Uterus (tissue), 4 donors: ENCODE measurements around the gene ZNF467. TPM values are rescaled to one million over a fixed set of nuclear protein-coding genes. Genes with fewer than 3 reads are reported as not detected.

Source experiments
- DNase-seq, 2 donors: peaks; one replicate each; pipeline ENCODE4 v3.0.0-alpha.2; 2019 to 2020
- H3K27ac ChIP-seq, 2 donors: fragments of 200-600 bp; sonication (generic); 1 replicate in 1 of 2; 2 replicates in 1 of 2; pipeline ENCODE4 v1.5.1; 2016 to 2018
- H3K27me3 ChIP-seq, 2 donors: fragments of 200-600 bp; sonication (generic); one replicate each; pipeline ENCODE4 v1.5.1; 2018 to 2019; ENCODE audit warnings: control low read depth in 1 of 2
- H3K36me3 ChIP-seq, 2 donors: fragments of 200-600 bp; sonication (generic); one replicate each; pipeline ENCODE4 v1.5.1; 2019; ENCODE audit warnings: control low read depth in 1 of 2
- H3K4me1 ChIP-seq, 2 donors: fragments of 200-600 bp; sonication (generic); one replicate each; pipeline ENCODE4 v1.5.1; 2018 to 2019; ENCODE audit warnings: control low read depth in 1 of 2
- H3K4me3 ChIP-seq, 2 donors: fragments of 200-600 bp; sonication (generic); 1 replicate in 1 of 2; 2 replicates in 1 of 2; pipeline ENCODE4 v1.5.1; 2018 to 2019; ENCODE audit warnings: mild to moderate bottlenecking in 1 of 2
- H3K9me3 ChIP-seq, 2 donors: fragments of 200-600 bp; sonication (generic); one replicate each; pipeline ENCODE4 v1.5.1; 2019; ENCODE audit warnings: control low read depth in 1 of 2
- CTCF ChIP-seq, 4 experiments: fragments of 200-600 bp in 2 of 4; fragments of 450-650 bp in 2 of 4; sonication (generic) in 2 of 4; IDR thresholded peaks; one replicate each; pipeline ENCODE4 v1.5.1; 2016 to 2019; ENCODE audit warnings: antibody characterized with exemption in 4 of 4, mild to moderate bottlenecking in 2 of 4, moderate library complexity in 1 of 4
- POLR2A ChIP-seq, 2 donors: fragments of 450-650 bp; IDR thresholded peaks; one replicate each; pipeline ENCODE4 v1.6.1; 2016; ENCODE audit warnings: antibody characterized with exemption in 2 of 2, mild to moderate bottlenecking in 1 of 2, moderate library complexity in 1 of 2
- intact Hi-C: fragments of 100-400 bp; cut with DNase I; formaldehyde crosslinking; loops from one replicate; pipeline ENCODE4 v1.15.1; 2023; ENCODE audit warnings: low total_unique reads
- total RNA-seq, 4 donors: library from RNA; depleted of rRNA in 3 of 4; stranded (reverse); fragments of >200 nt in 3 of 4; gene quantifications; one replicate each; pipeline versions ENCODE4 v1.1.0 to v1.2.4, GENCODE V29; 2014 to 2023
- donor health status: DM: yes; HTN: yes; CAD: no.

Gene ZNF467
- total RNA-seq, 4 donors from 2014 or later: 5.2 to 23.6 (median 14.3) TPM

- intact Hi-C loops: loop anchor here (10.0 kb wide), 1 partner anchor 56 kb away; the partner anchor contains the start of gene ZNF862
- Histone ChIP-seq H3K36me3 (no peaks in the 10 kb centered on the region), H3K9me3 (no peaks in the 10 kb centered on the region), H3K4me1 (no peaks in the 10 kb centered on the region), H3K27me3 (no peaks in the 10 kb centered on the region), H3K27ac (no peak overlapping the region), H3K4me3 (no peak overlapping the region)
- TF ChIP-seq CTCF (IDR thresholded peaks at IDR 0.05): no peak
- TF ChIP-seq POLR2A (IDR thresholded peaks at IDR 0.05): no peak
- DNase-seq: no peak
These were observed 5.5 kb upstream of the ZNF467 start for GRCh38 chr7:149778696-149779501.

- intact Hi-C loops: loop anchor here (10.0 kb wide), 1 partner anchor 57 kb away; the partner anchor contains the start of gene ZNF862
- no peak for TF ChIP-seq POLR2A (IDR thresholded peaks at IDR 0.05)
- no peak for TF ChIP-seq CTCF (IDR thresholded peaks at IDR 0.05)
- Histone ChIP-seq H3K9me3 (no peaks in the 10 kb centered on the region), H3K4me1 (no peaks in the 10 kb centered on the region), H3K27ac (no peak overlapping the region), H3K36me3 (no peaks in the 10 kb centered on the region), H3K4me3 (no peak overlapping the region), H3K27me3 (no peaks in the 10 kb centered on the region)
- DNase-seq: no peak
These were observed 4.9 kb upstream of the ZNF467 start for GRCh38 chr7:149778327-149778637.

GRCh38 chr7:149777551-149778326 lies 4.4 kb upstream of the ZNF467 start:
- intact Hi-C loops: loop anchor here (10.0 kb wide), 1 partner anchor 57 kb away; the partner anchor contains the start of gene ZNF862
- DNase-seq: no peak
- Histone ChIP-seq H3K27ac (no peak overlapping the region), H3K27me3 (no peaks in the 10 kb centered on the region), H3K9me3 (no peaks in the 10 kb centered on the region), H3K4me3 (no peak overlapping the region), H3K36me3 (no peaks in the 10 kb centered on the region), H3K4me1 (no peaks in the 10 kb centered on the region)
- TF ChIP-seq POLR2A (IDR thresholded peaks at IDR 0.05) (no peak), CTCF (IDR thresholded peaks at IDR 0.05) (no peak)

GRCh38 chr7:149776848-149777407 lies 3.5 kb upstream of the ZNF467 start:
- Histone ChIP-seq H3K27ac (no peak overlapping the region), H3K9me3 (no peaks in the 10 kb centered on the region), H3K4me1 (no peaks in the 10 kb centered on the region), H3K4me3 (no peak overlapping the region), H3K27me3 (no peaks in the 10 kb centered on the region), H3K36me3 (no peaks in the 10 kb centered on the region)
- TF ChIP-seq CTCF (IDR thresholded peaks at IDR 0.05) (no peak), POLR2A (IDR thresholded peaks at IDR 0.05) (no peak)
- intact Hi-C loops: loop anchor here (10.0 kb wide), 1 partner anchor 58 kb away; the partner anchor contains the start of gene ZNF862
- DNase-seq: no peak
